ENCODE results near the gene CRABP1.
A peak's percentile ranks its signal among the peaks of the same experiment; 100 is the strongest.

The CRABP1 gene

GRCh38 chr15:78340231-78341056 lies at the start of gene CRABP1:
Gene CRABP1 (plus strand): TSS chr15:78340353. CDS start chr15:78340429, 76 bp downstream.
- no peak for DNase-seq

GRCh38 chr15:78291052-78291451 lies 49.1 kb upstream of the CRABP1 start:
- no peak for DNase-seq

GRCh38 chr15:78291698-78292097 lies 48.5 kb upstream of the CRABP1 start:
- no peak for DNase-seq

GRCh38 chr15:78292219-78292618 lies 47.9 kb upstream of the CRABP1 start:
- no peak for DNase-seq

DNA sequence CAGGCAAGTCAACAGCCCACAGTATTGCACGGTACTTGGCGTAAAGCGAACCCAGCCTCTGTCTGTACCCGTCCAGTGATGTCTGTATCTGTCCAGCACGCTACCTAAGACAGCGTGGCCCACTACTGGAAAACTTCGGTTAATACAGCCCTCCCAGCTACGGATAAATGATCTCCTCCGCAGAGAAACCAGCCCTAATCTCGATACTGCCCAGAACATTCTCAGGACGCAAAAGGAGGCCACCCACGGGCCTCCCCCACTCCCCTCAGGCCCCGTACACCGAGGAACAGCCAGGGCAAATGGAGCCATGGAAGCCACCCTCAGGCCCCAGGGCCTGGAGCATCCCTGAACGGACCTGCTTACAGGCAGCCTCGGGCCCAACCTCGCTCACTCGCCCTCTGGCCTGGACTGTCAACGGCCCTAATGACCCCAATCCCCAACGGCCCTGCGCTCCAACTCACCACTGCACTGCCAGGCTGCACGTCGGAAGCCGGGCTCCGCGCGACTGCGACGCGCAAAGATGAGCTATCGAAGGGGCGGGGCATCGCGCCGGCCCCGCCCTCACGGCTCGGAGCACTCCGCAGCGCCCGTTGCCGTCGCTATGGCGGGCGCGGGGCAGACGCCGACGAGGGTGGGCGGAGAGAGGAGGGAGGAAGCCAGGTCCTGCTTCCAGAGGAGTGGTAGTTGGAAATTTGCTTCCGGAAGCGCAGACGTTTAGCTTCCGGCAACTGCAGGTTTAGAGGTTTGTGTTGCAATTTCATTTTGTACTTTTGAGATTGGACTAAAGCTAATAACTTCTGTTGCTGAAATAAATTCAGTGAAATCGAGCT lies 40.8 kb upstream of the CRABP1 start, which contains the start of gene SKIC8:
TSS of gene SKIC8 (minus strand) at position 509 of the 830 bp plus-strand sequence. CDS start 3,923 bp downstream, outside the sequence.
- peak in 1 of 2 experiments; percentile 50 for DNase-seq

DNA sequence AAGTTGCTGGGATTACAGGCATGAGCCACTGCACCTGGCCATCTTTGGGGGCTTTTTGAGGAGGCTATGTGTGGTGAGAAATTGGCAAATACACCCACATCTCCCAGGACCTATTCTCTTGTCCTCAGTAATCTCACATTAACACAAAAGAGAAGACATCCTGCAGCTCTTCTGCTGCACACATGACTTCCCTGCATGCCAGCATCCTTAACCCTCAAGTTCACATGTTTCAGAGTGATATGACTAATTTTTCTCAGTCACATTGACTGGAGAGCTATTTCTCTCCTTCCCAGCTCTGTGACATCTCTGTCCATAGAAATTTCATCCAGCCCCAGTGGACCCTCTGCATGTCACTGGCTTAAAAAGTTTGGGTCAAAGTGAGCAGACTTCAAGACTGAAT lies 38.8 kb upstream of the CRABP1 start:
- no peak for DNase-seq

DNA sequence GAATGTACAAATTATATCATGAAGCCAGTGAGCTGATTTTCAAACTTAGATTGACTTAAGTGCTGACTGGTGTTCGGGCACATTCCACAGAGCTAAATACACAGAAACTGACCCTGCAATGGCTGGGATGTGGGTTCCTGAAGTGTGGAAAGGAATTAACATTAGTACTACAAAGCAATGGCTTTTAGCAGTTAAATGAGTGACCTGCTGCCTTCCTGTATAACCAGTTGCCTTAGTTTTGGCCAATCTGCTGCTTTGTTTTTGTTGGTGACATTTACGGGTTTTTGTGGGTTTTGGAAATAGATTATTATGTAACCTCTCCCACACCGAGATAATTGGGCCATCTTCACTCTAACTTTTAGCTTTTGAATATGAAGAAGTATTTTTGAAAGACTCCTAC lies 38.3 kb upstream of the CRABP1 start:
- no peak for DNase-seq

- no peak for DNase-seq
Observed at GRCh38 chr15:78302579-78303312, 37.4 kb upstream of the CRABP1 start.

GRCh38 chr15:78304216-78305066 lies 35.7 kb upstream of the CRABP1 start:
- DNase-seq, result no peak

- DNase-seq, result no peak
Observed at GRCh38 chr15:78306176-78306774, 33.9 kb upstream of the CRABP1 start.

GRCh38 chr15:78307976-78308375 lies 32.2 kb upstream of the CRABP1 start:
- DNase-seq, result no peak

- no peak for DNase-seq
Observed at GRCh38 chr15:78308422-78309032, 31.6 kb upstream of the CRABP1 start.

DNA sequence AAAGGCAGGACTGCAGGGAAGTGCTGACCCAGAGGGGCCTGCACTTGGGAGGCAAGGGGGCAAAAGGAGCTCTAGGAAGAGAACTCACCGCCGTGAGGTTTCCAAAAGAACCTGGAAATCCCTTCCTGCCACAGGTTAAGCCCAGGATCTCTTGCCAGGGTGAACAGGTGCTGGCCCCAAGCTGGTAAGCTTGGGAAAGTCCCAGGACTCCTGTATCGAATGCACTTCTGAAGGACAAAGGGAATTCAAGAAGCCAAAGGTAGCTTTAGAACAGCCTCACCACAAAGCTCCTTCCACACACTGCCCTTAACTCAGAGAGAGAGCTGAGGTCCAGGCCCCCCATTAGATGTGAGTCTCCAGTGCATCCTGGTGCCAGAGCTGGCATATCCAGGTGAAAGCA lies 28.9 kb upstream of the CRABP1 start:
- DNase-seq, result no peak

DNA sequence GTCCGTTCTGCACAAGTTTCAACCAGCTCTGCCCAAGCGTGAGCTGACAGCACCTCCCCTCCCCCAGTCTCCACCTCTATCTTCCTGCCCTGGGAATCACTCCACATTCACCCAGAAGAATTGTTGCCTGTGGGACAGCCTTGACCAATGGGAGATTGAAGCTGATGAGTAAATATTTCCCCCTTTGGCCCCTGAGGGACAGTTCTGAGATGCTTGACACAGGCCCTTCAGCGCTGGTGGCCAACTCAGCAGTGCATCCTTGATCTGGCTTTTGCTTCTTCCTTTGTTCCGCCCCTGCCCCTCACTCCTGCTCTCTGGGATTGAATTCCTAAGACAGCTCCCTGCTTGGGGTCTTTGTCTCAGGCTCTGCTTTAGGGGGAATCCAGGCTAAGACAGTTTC lies 27.6 kb upstream of the CRABP1 start:
- DNase-seq, result no peak

GRCh38 chr15:78312957-78313356 lies 27.2 kb upstream of the CRABP1 start:
- no peak for DNase-seq

DNA sequence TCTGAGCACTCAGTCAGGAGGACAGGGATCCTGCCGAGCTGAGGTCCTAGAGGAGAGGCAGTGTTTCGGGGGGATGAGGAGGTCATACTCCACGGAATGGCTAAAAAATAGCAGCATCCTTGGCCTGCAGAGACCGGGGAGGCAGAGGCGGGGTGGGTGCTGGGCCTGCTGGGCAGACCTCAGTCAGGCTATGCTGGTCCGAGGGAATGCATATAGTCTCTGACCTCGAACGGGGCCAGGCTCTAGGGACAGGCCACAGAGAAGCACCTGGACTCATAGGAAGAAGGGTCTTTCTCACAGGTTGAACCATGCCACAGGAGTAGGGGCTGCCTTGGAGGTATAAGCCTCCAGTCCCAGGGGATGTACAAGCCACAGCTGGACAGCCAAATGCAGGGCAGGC lies 26.8 kb upstream of the CRABP1 start:
- DNase-seq, result no peak

DNA sequence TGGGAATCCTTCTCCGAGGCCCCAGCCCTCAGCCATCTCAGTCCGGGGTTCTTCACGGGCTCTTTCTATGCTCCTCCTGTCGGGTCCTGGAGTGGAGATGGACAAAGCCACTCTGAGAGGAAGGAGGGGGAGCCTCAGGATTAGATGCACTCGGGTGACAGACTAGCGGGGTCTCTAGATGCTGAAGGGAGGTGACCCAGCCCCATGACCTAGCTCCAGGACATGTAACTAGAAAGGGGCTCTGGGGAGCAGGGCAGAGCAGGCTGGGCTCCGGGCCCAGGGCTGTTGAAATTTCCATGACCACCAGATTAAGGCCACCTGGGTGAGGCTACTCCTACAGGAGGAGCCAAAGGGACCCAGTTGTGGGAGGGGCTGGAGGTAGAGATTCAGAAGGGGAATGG lies 26.0 kb upstream of the CRABP1 start:
- DNase-seq, result no peak

- no peak for DNase-seq
Observed at GRCh38 chr15:78315686-78316282, 24.4 kb upstream of the CRABP1 start.

- no peak for DNase-seq
Observed at GRCh38 chr15:78316283-78317083, 23.7 kb upstream of the CRABP1 start.

All from cerebellar nuclear complex (tissue), 1 donor.